ENCODE data around the gene OR2T10.
"Not testable (repeated sequence)": the region's sequence is repeated elsewhere in the genome, so short reads cannot be mapped to it uniquely, and the experiment has no call there.

DNA sequence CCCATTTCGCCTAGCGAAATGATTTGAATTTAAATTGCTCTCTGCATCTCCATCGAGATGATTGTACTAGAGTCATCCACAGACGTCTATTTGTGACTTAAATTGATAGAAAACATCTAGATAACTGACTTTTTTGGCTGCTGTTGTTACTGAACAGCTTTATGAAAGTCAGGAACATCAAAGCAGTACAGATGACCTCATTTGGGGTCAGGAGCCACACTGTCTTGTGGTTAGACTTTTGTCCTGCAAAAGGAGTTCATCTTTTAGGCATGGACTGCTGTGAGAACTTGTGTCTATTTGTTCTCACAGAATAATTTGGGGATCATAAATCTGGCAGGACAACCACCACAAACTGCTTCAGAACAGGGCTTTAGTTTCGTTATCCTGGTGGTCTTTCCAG, 42.2 kb upstream of the OR2T10 start:
- TF ChIP-seq, protein P1, sequence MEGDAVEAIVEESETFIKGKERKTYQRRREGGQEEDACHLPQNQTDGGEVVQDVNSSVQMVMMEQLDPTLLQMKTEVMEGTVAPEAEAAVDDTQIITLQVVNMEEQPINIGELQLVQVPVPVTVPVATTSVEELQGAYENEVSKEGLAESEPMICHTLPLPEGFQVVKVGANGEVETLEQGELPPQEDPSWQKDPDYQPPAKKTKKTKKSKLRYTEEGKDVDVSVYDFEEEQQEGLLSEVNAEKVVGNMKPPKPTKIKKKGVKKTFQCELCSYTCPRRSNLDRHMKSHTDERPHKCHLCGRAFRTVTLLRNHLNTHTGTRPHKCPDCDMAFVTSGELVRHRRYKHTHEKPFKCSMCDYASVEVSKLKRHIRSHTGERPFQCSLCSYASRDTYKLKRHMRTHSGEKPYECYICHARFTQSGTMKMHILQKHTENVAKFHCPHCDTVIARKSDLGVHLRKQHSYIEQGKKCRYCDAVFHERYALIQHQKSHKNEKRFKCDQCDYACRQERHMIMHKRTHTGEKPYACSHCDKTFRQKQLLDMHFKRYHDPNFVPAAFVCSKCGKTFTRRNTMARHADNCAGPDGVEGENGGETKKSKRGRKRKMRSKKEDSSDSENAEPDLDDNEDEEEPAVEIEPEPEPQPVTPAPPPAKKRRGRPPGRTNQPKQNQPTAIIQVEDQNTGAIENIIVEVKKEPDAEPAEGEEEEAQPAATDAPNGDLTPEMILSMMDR (conservative IDR thresholded peaks at IDR 0.05; ENCODE audit: low read length), result not testable (repeated sequence)
- not testable (repeated sequence) for TF ChIP-seq EZH2phosphoT487 (IDR thresholded peaks at IDR 0.05; ENCODE audit: borderline replicate concordance, low read depth, low read length)
